ENCODE data around the gene SPG7.

SPG7 gene

DNA sequence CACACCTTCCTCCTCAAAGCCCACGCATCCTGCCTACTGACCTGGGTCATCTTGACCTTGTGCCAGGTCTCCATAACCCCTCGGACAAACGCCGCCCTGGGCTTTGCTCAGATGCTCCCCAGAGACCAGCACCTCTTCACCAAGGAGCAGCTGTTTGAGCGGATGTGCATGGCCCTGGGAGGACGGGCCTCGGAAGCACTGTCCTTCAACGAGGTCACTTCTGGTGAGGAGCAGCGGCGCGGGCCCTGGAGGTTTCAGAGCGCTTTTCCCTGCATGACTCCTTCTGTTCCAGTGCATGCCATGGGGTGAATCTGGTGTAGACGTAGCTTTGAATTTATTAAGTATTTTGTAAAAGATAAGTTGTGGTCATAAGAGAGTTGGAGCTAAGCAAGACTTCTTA is 44.7 kb downstream of the SPG7 start (continued):
- TF ChIP-seq ZNF155 (tag by site-specific recombination; IDR thresholded peaks at IDR 0.05) (no peak), ZNF600 (tag by site-specific recombination; IDR thresholded peaks at IDR 0.05) (no peak), ZNF280C (tag by site-specific recombination; IDR thresholded peaks at IDR 0.05) (no peak), ZNF791 (tag by site-specific recombination; IDR thresholded peaks at IDR 0.05) (no peak), ZNF292 (tag by site-specific recombination; IDR thresholded peaks at IDR 0.05; ENCODE audit: borderline replicate concordance, low read depth) (no peak), ZBTB48 (tag by site-specific recombination; IDR thresholded peaks at IDR 0.05) (no peak)

DNA sequence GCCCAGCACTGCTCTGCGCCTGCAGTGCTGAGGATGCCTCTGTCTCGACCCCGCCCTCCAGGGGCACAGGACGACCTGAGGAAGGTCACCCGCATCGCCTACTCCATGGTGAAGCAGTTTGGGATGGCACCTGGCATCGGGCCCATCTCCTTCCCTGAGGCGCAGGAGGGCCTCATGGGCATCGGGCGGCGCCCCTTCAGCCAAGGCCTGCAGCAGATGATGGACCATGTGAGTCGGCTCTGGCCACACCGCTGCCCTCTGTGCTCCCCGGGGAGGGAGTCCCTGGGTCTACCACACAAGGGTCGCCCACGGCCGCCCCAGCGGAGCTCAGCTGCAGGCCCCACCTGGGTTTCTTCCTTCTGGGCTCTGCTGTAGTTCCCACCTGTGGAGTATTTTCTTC is 45.5 kb downstream of the SPG7 start:
- Histone ChIP-seq H3K4me3 (ENCODE audit: low read depth, low read length) (no peak overlapping the region), H3K36me3 (ENCODE audit: control insufficient read depth in 2 of 2, insufficient read depth in 1 of 2, low read length in 2 of 2) (peaks cover 0 to 87% of the 10 kb centered on the region in 2 experiments; a peak in 2 of 3 replicates), H3K4me1 (ENCODE audit: control insufficient read depth, insufficient read depth, low read length) (no peaks in the 10 kb centered on the region), H3K27ac (ENCODE audit: extremely low read depth, low read depth, low read length) (no peak overlapping the region), H3K9me3 (ENCODE audit: control insufficient read depth, insufficient read depth, low read depth, low read length) (no peaks in the 10 kb centered on the region)
- no peak for TF ChIP-seq ZNF677 (tag by site-specific recombination; IDR thresholded peaks at IDR 0.05)
- no peak for TF ChIP-seq ZNF416 (tag by site-specific recombination; IDR thresholded peaks at IDR 0.05)
- POLR2A ChIA-PET = interaction anchor here (0.6 kb wide), 1 partner anchor 29 kb away, joined by 4 read pairs; no protein-coding TSS in a partner anchor
- CTCF ChIA-PET = no interaction called here

- TF ChIP-seq ZNF704 (tag by site-specific recombination; IDR thresholded peaks at IDR 0.05) (no peak), ZBTB48 (tag by site-specific recombination; IDR thresholded peaks at IDR 0.05) (no peak), KLF16 (tag by site-specific recombination; IDR thresholded peaks at IDR 0.05) (no peak)
- ChIA-PET POLR2A (interaction anchor here (0.7 kb wide), 1 partner anchor 438 kb away, joined by 5 read pairs; no protein-coding TSS in a partner anchor), CTCF (no interaction called here)
- Histone ChIP-seq H3K4me3 (ENCODE audit: low read depth, low read length) (no peak overlapping the region), H3K36me3 (ENCODE audit: control insufficient read depth in 2 of 2, insufficient read depth in 1 of 2, low read length in 2 of 2) (peaks cover 0 to 81% of the 10 kb centered on the region in 2 experiments; a peak in 2 of 3 replicates), H3K9me3 (ENCODE audit: control insufficient read depth, insufficient read depth, low read depth, low read length) (no peaks in the 10 kb centered on the region), H3K27ac (ENCODE audit: extremely low read depth, low read depth, low read length) (no peak overlapping the region), H3K4me1 (ENCODE audit: control insufficient read depth, insufficient read depth, low read length) (no peaks in the 10 kb centered on the region)
Measured at GRCh38 chr16:89554343-89554742, 46.1 kb downstream of the SPG7 start.

DNA sequence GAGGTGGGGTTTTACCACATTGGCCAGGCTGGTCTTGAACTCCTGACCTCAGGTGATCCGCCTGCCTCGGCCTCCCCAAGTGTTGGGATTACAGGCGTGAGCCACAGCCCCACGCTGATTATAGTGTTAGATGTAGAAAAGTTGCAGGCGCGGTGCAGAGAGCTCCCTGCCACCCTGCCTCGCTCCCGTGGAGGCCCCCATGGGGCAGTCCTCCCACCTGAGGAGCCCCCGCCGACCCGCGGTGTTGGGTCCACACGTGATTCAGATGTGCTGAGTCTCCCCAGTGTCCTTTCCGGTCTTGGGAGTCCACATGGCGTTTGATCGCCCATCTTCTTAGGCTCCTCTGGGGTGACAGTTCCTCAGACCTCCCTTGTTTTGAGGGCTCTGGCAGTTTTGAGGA is 47.1 kb downstream of the SPG7 start:
- Histone ChIP-seq H3K4me3 (ENCODE audit: low read depth, low read length) (no peak overlapping the region), H3K36me3 (ENCODE audit: control insufficient read depth in 2 of 2, insufficient read depth in 1 of 2, low read length in 2 of 2) (peaks cover 0 to 73% of the 10 kb centered on the region in 2 experiments; a peak in 2 of 3 replicates), H3K9me3 (ENCODE audit: control insufficient read depth, insufficient read depth, low read depth, low read length) (no peaks in the 10 kb centered on the region), H3K4me1 (ENCODE audit: control insufficient read depth, insufficient read depth, low read length) (no peaks in the 10 kb centered on the region), H3K27ac (ENCODE audit: extremely low read depth, low read depth, low read length) (no peak overlapping the region)
- CTCF ChIA-PET = interaction anchor here (0.6 kb wide), 1 partner anchor 263 kb away, joined by 3 read pairs; no protein-coding TSS in a partner anchor
- POLR2A ChIA-PET = no interaction called here
- TF ChIP-seq ZNF433 (tag by site-specific recombination; IDR thresholded peaks at IDR 0.05; ENCODE audit: low read depth) (no peak), BCL11A (tag by site-specific recombination; IDR thresholded peaks at IDR 0.05; ENCODE audit: low read depth) (no peak), ZNF138 (tag by site-specific recombination; IDR thresholded peaks at IDR 0.05; ENCODE audit: borderline replicate concordance) (no peak), ZNF274 (IDR thresholded peaks at IDR 0.05; ENCODE audit: low read length) (no peak), ZNF274 (tag by site-specific recombination; IDR thresholded peaks at IDR 0.05; ENCODE audit: borderline replicate concordance) (no peak), ZFHX2 (tag by site-specific recombination; conservative IDR thresholded peaks at IDR 0.05) (no peak), ZNF280D (tag by site-specific recombination; IDR thresholded peaks at IDR 0.05) (no peak), MYNN (tag by site-specific recombination; IDR thresholded peaks at IDR 0.05; ENCODE audit: borderline replicate concordance) (no peak)

Measured in HEK293 (cell line).